H9 (cell line): ENCODE measurements around the gene PRR5L. TPM values are rescaled to one million over a fixed set of nuclear protein-coding genes. Genes with fewer than 3 reads are reported as not detected.

Experiments used
- DNase-seq: peaks from one replicate; pipeline ENCODE4 v3.0.0-alpha.2; 2017
- H2AFZ ChIP-seq: one replicate; pipeline ENCODE4 v1.6.1; 2013; ENCODE audit warnings: mild to moderate bottlenecking, low read length, control low read depth, moderate library complexity
- H2AK5ac ChIP-seq: 2 replicates; pipeline ENCODE4 v1.6.1; 2013; ENCODE audit warnings: low read length, control low read depth, mixed read lengths; ENCODE audit not compliant: insufficient read length
- H2BK120ac ChIP-seq: one replicate; pipeline ENCODE4 v1.6.1; 2013; ENCODE audit warnings: low read depth, mild to moderate bottlenecking, low read length, control low read depth, inconsistent platforms; ENCODE audit not compliant: poor library complexity, severe bottlenecking
- H2BK12ac ChIP-seq: 2 replicates; pipeline ENCODE4 v1.6.1; 2013; ENCODE audit warnings: low read length, control low read depth, mixed read lengths, low read depth; ENCODE audit not compliant: insufficient read length
- H2BK15ac ChIP-seq: 2 replicates; pipeline ENCODE4 v1.6.1; 2013; ENCODE audit warnings: low read depth, low read length, control low read depth
- H2BK20ac ChIP-seq: one replicate; pipeline ENCODE4 v1.6.1; 2013; ENCODE audit warnings: low read depth, mild to moderate bottlenecking, low read length, control low read depth, inconsistent platforms; ENCODE audit not compliant: poor library complexity, severe bottlenecking
- H2BK5ac ChIP-seq: 2 replicates; pipeline ENCODE4 v1.6.1; 2013; ENCODE audit warnings: low read length, control low read depth, mixed read lengths; ENCODE audit not compliant: insufficient read length
- H3K14ac ChIP-seq: 2 replicates; pipeline ENCODE4 v1.6.1; 2013; ENCODE audit warnings: low read length, control low read depth; ENCODE audit not compliant: insufficient read depth
- H3K18ac ChIP-seq: 2 replicates; pipeline ENCODE4 v1.6.1; 2013; ENCODE audit warnings: low read depth, mild to moderate bottlenecking, mixed read lengths, low read length, control low read depth; ENCODE audit not compliant: insufficient read length
- H3K23ac ChIP-seq: 2 replicates; pipeline ENCODE4 v1.6.1; 2013; ENCODE audit warnings: low read length, control low read depth, mixed read lengths, low read depth; ENCODE audit not compliant: insufficient read length
- H3K23me2 ChIP-seq: 2 replicates; pipeline ENCODE4 v1.6.1; 2013; ENCODE audit warnings: low read depth, mild to moderate bottlenecking, mixed read lengths, low read length, control low read depth; ENCODE audit not compliant: insufficient read length, poor library complexity, severe bottlenecking
- H3K27ac ChIP-seq: 2 replicates; pipeline ENCODE4 v1.5.1; 2013; ENCODE audit warnings: low read length, control low read depth, mixed read lengths, low read depth; ENCODE audit not compliant: insufficient read length
- H3K27me3 ChIP-seq: 2 replicates; pipeline ENCODE4 v1.6.1; 2013; ENCODE audit warnings: low read length, control low read depth, inconsistent platforms; ENCODE audit not compliant: insufficient read depth
- H3K4ac ChIP-seq: 2 replicates; pipeline ENCODE4 v1.6.1; 2013; ENCODE audit warnings: low read depth, mild to moderate bottlenecking, control low read depth, inconsistent platforms, low read length, moderate library complexity
- H3K4me1 ChIP-seq: 2 replicates; pipeline ENCODE4 v1.6.1; 2013; ENCODE audit warnings: low read length, control low read depth, inconsistent platforms; ENCODE audit not compliant: insufficient read depth
- H3K4me2 ChIP-seq: 2 replicates; pipeline ENCODE4 v1.6.1; 2013; ENCODE audit warnings: low read length, control low read depth, mixed read lengths; ENCODE audit not compliant: insufficient read length, insufficient read depth
- H3K56ac ChIP-seq: 2 replicates; pipeline ENCODE4 v1.6.1; 2013; ENCODE audit warnings: low read depth, mild to moderate bottlenecking, mixed read lengths, low read length, control low read depth; ENCODE audit not compliant: insufficient read length
- H3K79me1 ChIP-seq: 2 replicates; pipeline ENCODE4 v1.6.1; 2013; ENCODE audit warnings: low read depth, mild to moderate bottlenecking, moderate library complexity, low read length, control low read depth, inconsistent platforms; ENCODE audit not compliant: insufficient read depth, poor library complexity, severe bottlenecking
- H3K79me2 ChIP-seq: 2 replicates; pipeline ENCODE4 v1.6.1; 2013; ENCODE audit warnings: low read length, control low read depth, inconsistent platforms; ENCODE audit not compliant: insufficient read depth
- H3K9ac ChIP-seq: 2 replicates; pipeline ENCODE4 v1.6.1; 2013; ENCODE audit warnings: low read length, control low read depth, mixed read lengths; ENCODE audit not compliant: insufficient read length; ENCODE audit errors: extremely low read depth
- H3K9me3 ChIP-seq: one replicate; pipeline ENCODE4 v1.6.1; 2013; ENCODE audit warnings: low read depth, low read length, inconsistent platforms; ENCODE audit not compliant: control insufficient read depth
- H3T11ph ChIP-seq: one replicate; pipeline ENCODE4 v1.6.1; 2013; ENCODE audit warnings: mild to moderate bottlenecking, low read length, control low read depth, inconsistent platforms
- H4K20me1 ChIP-seq: one replicate; pipeline ENCODE4 v1.6.1; 2013; ENCODE audit not compliant: control insufficient read depth, insufficient read length, insufficient read depth
- H4K5ac ChIP-seq: 2 replicates; pipeline ENCODE4 v1.6.1; 2013; ENCODE audit warnings: low read depth, mild to moderate bottlenecking, mixed read lengths, low read length, control low read depth; ENCODE audit not compliant: insufficient read length
- H4K8ac ChIP-seq: replicated peaks from 2 replicates; pipeline ENCODE4 v1.6.1; 2013; ENCODE audit warnings: low read length, control low read depth, mixed read lengths, low read depth; ENCODE audit not compliant: insufficient read length
- H4K91ac ChIP-seq: 2 replicates; pipeline ENCODE4 v1.6.1; 2013; ENCODE audit warnings: low read depth, mild to moderate bottlenecking, moderate library complexity, mixed read lengths, low read length, control low read depth; ENCODE audit not compliant: insufficient read length
- H3K27ac Mint-ChIP-seq, 3 experiments: 2 replicates in 2 of 3; 3 replicates in 1 of 3; pipeline ENCODE4 v1.8.0; 2020 to 2021; ENCODE audit warnings: mixed read lengths in 3 of 3, mild to moderate bottlenecking in 1 of 3, moderate library complexity in 1 of 3
- H3K27me3 Mint-ChIP-seq: 2 replicates; pipeline ENCODE4 v1.8.0; 2021; ENCODE audit warnings: low read depth, mild to moderate bottlenecking, moderate library complexity, mixed read lengths
- H3K36me3 Mint-ChIP-seq, 3 experiments: 2 replicates in 2 of 3; 3 replicates in 1 of 3; pipeline ENCODE4 v1.8.0; 2020 to 2021; ENCODE audit warnings: low read depth in 3 of 3, mixed read lengths in 3 of 3; ENCODE audit not compliant: insufficient read depth in 1 of 3
- H3K4me1 Mint-ChIP-seq, 2 experiments: 2 replicates each; pipeline ENCODE4 v1.8.0; 2020; ENCODE audit warnings: mixed read lengths in 2 of 2
- H3K4me3 Mint-ChIP-seq, 2 experiments: 2 replicates in 1 of 2; 3 replicates in 1 of 2; pipeline ENCODE4 v1.8.0; 2020 to 2021; ENCODE audit warnings: mild to moderate bottlenecking in 2 of 2, mixed read lengths in 2 of 2, moderate library complexity in 1 of 2
- H3K9me3 Mint-ChIP-seq, 2 experiments: 2 replicates in 1 of 2; 3 replicates in 1 of 2; pipeline ENCODE4 v1.8.0; 2020; ENCODE audit warnings: mild to moderate bottlenecking in 2 of 2, mixed read lengths in 2 of 2, moderate library complexity in 1 of 2
- CTCF ChIP-seq: fragments of 200-600 bp; sonication (generic); conservative IDR thresholded peaks from 3 replicates; pipeline ENCODE4 v1.8.0; 2021; ENCODE audit warnings: antibody characterized with exemption, mild to moderate bottlenecking
- WGBS: extraction: QIAGEN DNeasy Blood & Tissue Kit; methylation state at CpG from one replicate; pipeline ENCODE4 v1.1.7; 2013; ENCODE audit warnings: missing lambda C conversion rate, low lambda C conversion rate, mixed read lengths; ENCODE audit not compliant: insufficient read length; ENCODE audit errors: extremely low coverage; 5-methylcytosine and 5-hydroxymethylcytosine counted together
- total RNA-seq: library from RNA; stranded (reverse); gene quantifications from 2 replicates; pipeline ENCODE4 v1.2.1, GENCODE V29; 2021

PRR5L gene
- total RNA-seq, 1 experiment from 2014 or later: 5.6 TPM

GRCh38 chr11:36377759-36378564, 81.9 kb downstream of the PRR5L start:
- Histone ChIP-seq H3K27ac (no peak overlapping the region), H3K4me1 (no peaks in the 10 kb centered on the region), H4K91ac (no peak overlapping the region), H2BK5ac (no peak overlapping the region), H3K27me3 (peaks cover 4% of the 10 kb centered on the region; the same call in 1 of the 2 replicates), H3K9ac (no peak overlapping the region), H4K20me1 (no peaks in the 10 kb centered on the region), H2BK20ac (no peak overlapping the region), H2BK120ac (no peak overlapping the region), H4K8ac (no peak overlapping the region), H3K18ac (no peak overlapping the region), H2AK5ac (no peak overlapping the region), H2BK12ac (no peak overlapping the region), H3K56ac (no peak overlapping the region), H3K23ac (no peak overlapping the region), H4K5ac (no peak overlapping the region), H3K79me2 (no peaks in the 10 kb centered on the region), H3T11ph (no peak overlapping the region), H3K4me2 (peak overlapping the region; percentile 87), H3K23me2 (peaks cover 18% of the 10 kb centered on the region), H2AFZ (no peak overlapping the region), H3K79me1 (no peaks in the 10 kb centered on the region), H3K4ac (no peak overlapping the region), H3K14ac (no peak overlapping the region), H3K9me3 (no peaks in the 10 kb centered on the region), H2BK15ac (no peak overlapping the region)
- DNase-seq: no peak
- H3K9me3 Mint-ChIP-seq: no peaks in the 10 kb centered on the region
- TF ChIP-seq CTCF: no peak
- peaks cover 61% of the 10 kb centered on the region for H3K27me3 Mint-ChIP-seq
- peaks cover 0 to 3% (median 0%) of the 10 kb centered on the region in 3 experiments; a peak in 2 of 7 replicates for H3K36me3 Mint-ChIP-seq
- WGBS: no CpG with 5 or more reads among the region's 22 CpGs
- no peak overlapping the region for H3K27ac Mint-ChIP-seq
- peaks cover 12 to 14% of the 10 kb centered on the region in 2 experiments for H3K4me1 Mint-ChIP-seq
- H3K4me3 Mint-ChIP-seq: peak overlapping the region; percentile 80 to 97
